Spleen (tissue), 11 donors: Measurements from ENCODE around the gene DEK. TPM values are rescaled to one million over a fixed set of nuclear protein-coding genes. Genes with fewer than 3 reads are reported as not detected.

Experiments
- DNase-seq: peaks from one replicate; pipeline ENCODE4 v3.0.0-alpha.2; 2020
- H3K27ac ChIP-seq, 8 donors: fragments of 200-600 bp; sonication (generic) in 7 of 8; 1 replicate in 4 of 8; 2 replicates in 4 of 8; pipeline versions ENCODE4 v1.5.0 to v1.8.0; 2016 to 2021; ENCODE audit warnings: inconsistent platforms in 4 of 8, mild to moderate bottlenecking in 4 of 8, moderate library complexity in 1 of 8
- H3K27me3 ChIP-seq, 7 donors: fragments of 200-600 bp; sonication (generic) in 6 of 7; replicated peaks in 1 of 7; 1 replicate in 4 of 7; 2 replicates in 3 of 7; pipeline versions ENCODE4 v1.5.0 to v1.8.0; 2016 to 2021; ENCODE audit warnings: inconsistent platforms in 3 of 7, mild to moderate bottlenecking in 1 of 7
- H3K36me3 ChIP-seq, 6 donors: fragments of 200-600 bp; sonication (generic) in 5 of 6; 1 replicate in 4 of 6; 2 replicates in 2 of 6; pipeline versions ENCODE4 v1.5.0 to v1.8.0; 2016 to 2021; ENCODE audit warnings: inconsistent platforms in 2 of 6
- H3K4me1 ChIP-seq, 6 donors: fragments of 200-600 bp; sonication (generic) in 5 of 6; 1 replicate in 3 of 6; 2 replicates in 3 of 6; pipeline versions ENCODE4 v1.5.0 to v1.8.0; 2016 to 2021; ENCODE audit warnings: inconsistent platforms in 3 of 6
- H3K4me3 ChIP-seq, 8 donors: fragments of 200-600 bp; sonication (generic) in 7 of 8; 1 replicate in 4 of 8; 2 replicates in 4 of 8; pipeline versions ENCODE4 v1.5.0 to v1.8.0; 2016 to 2021; ENCODE audit warnings: inconsistent platforms in 4 of 8, mild to moderate bottlenecking in 4 of 8, moderate library complexity in 2 of 8
- H3K9me3 ChIP-seq, 8 donors: fragments of 200-600 bp; sonication (generic) in 7 of 8; 1 replicate in 4 of 8; 2 replicates in 4 of 8; pipeline versions ENCODE4 v1.5.0 to v1.8.0; 2016 to 2021; ENCODE audit warnings: inconsistent platforms in 4 of 8
- CTCF ChIP-seq, 11 experiments: fragments of 200-600 bp in 7 of 11; fragments of 450-650 bp in 4 of 11; sonication (generic) in 4 of 11; IDR thresholded peaks in 8 of 11; conservative IDR thresholded peaks in 3 of 11; 1 replicate in 7 of 11; 2 replicates in 4 of 11; pipeline versions ENCODE4 v1.4.0 to v1.8.0; 2016 to 2021; ENCODE audit warnings: antibody characterized with exemption in 11 of 11, inconsistent platforms in 4 of 11, mild to moderate bottlenecking in 1 of 11
- POLR2A ChIP-seq, 3 donors: fragments of 450-650 bp; IDR thresholded peaks; one replicate each; pipeline ENCODE4 v1.5.1; 2017; ENCODE audit warnings: antibody characterized with exemption in 3 of 3, mild to moderate bottlenecking in 1 of 3
- POLR2AphosphoS5 ChIP-seq, 3 donors: sonication (generic); formaldehyde crosslinking; IDR thresholded peaks; one replicate each; pipeline ENCODE4 v1.5.1; 2017; ENCODE audit warnings: antibody characterized with exemption in 3 of 3
- WGBS, 5 donors: extraction: QIAGEN DNeasy Blood & Tissue Kit in 3 of 5; methylation state at CpG; one replicate each; pipeline versions ENCODE4 v1.1.5 to v1.1.7; 2013 to 2018; 5-methylcytosine and 5-hydroxymethylcytosine counted together
- intact Hi-C: fragments of 100-400 bp; cut with DNase I; formaldehyde crosslinking; loops from one replicate; pipeline ENCODE4 v1.15.0; 2023; ENCODE audit warnings: low total_unique reads
- polyA plus RNA-seq, 3 donors: library from polyadenylated mRNA; stranded (reverse); fragments of 200-250 nt; gene quantifications; one replicate each; pipeline ENCODE4 v1.2.1, GENCODE V29; 2013
- total RNA-seq, 7 donors: library from RNA; depleted of rRNA in 3 of 7; stranded (reverse); fragments of >200 nt in 3 of 7; fragmentation: NEBNext Ultra II Directional in 4 of 7; extraction: Animal tissue kit (Norgen Biotek cat#: 25700) in 4 of 7; gene quantifications; one replicate each; pipeline versions ENCODE4 v1.1.0 to v1.2.1, GENCODE V29; 2016 to 2021
- donor health status: healthy with polysubstance abuse.
- donor health status: DM: no; HTN: no; CAD: no; lungs with moderate emphysema.
- donor health status: DM: no; HTN: no; CAD: no.
- donor health status: Bipolar disorder and iron deficiency.
- donor health status: healthy.
- donor health status: DM: no; HTN: no; CAD: no.
- donor health status: DM: yes; HTN: yes; CAD: no.

The DEK gene
- total and polyA plus RNA-seq, 10 donors, result 27.4 to 133 (median 73.9) TPM

GRCh38 chr6:18215436-18215835 lies 48.9 kb downstream of the DEK start:
- Histone ChIP-seq H3K9me3 (no peaks in the 10 kb centered on the region), H3K27me3 (no peaks in the 10 kb centered on the region), H3K4me1 (peaks cover 0 to 30% (median 16%) of the 10 kb centered on the region in 6 donors), H3K36me3 (peaks cover 0 to 98% (median 37%) of the 10 kb centered on the region in 6 donors), H3K4me3 (peak overlapping the region in 1 of 8 donors; percentile 21), H3K27ac (peak overlapping the region in 7 of 8 donors; percentile 29 to 83 (median 51))
- intact Hi-C loops, result no loop called here
- TF ChIP-seq CTCF (IDR thresholded peaks at IDR 0.05 in 8 of 11, conservative IDR thresholded peaks at IDR 0.05 in 3 of 11), result no peak
- TF ChIP-seq POLR2AphosphoS5 (IDR thresholded peaks at IDR 0.05), result no peak
- no peak for TF ChIP-seq POLR2A (IDR thresholded peaks at IDR 0.05)
- no peak for DNase-seq
- 30 to 40% (median 39%) methylated on average over 7 of the region's 7 CpGs for WGBS, 5 donors

- TF ChIP-seq POLR2A (IDR thresholded peaks at IDR 0.05) (no peak), POLR2AphosphoS5 (IDR thresholded peaks at IDR 0.05) (no peak), CTCF (IDR thresholded peaks at IDR 0.05 in 8 of 11, conservative IDR thresholded peaks at IDR 0.05 in 3 of 11) (no peak)
- WGBS, 5 donors, result 57 to 76% (median 67%) methylated on average over 4 of the region's 4 CpGs
- H3K4me3 ChIP-seq, result no peak overlapping the region
- peaks cover 0 to 98% (median 39%) of the 10 kb centered on the region in 6 donors for H3K36me3 ChIP-seq
- intact Hi-C loops, result no loop called here
- no peak for DNase-seq
- H3K4me1 ChIP-seq, result peaks cover 0 to 30% (median 16%) of the 10 kb centered on the region in 6 donors
- H3K9me3 ChIP-seq, result no peaks in the 10 kb centered on the region
- no peaks in the 10 kb centered on the region for H3K27me3 ChIP-seq
- H3K27ac ChIP-seq, result peak overlapping the region in 2 of 8 donors; percentile 73 to 83
These were observed 50.3 kb downstream of the DEK start for GRCh38 chr6:18214003-18214402.

GRCh38 chr6:18213439-18213838 lies 50.9 kb downstream of the DEK start:
- H3K9me3 ChIP-seq, result no peaks in the 10 kb centered on the region
- peak overlapping the region in 1 of 8 donors; percentile 83 for H3K27ac ChIP-seq
- peaks cover 0 to 96% (median 35%) of the 10 kb centered on the region in 6 donors for H3K36me3 ChIP-seq
- intact Hi-C loops, result no loop called here
- TF ChIP-seq CTCF (IDR thresholded peaks at IDR 0.05 in 8 of 11, conservative IDR thresholded peaks at IDR 0.05 in 3 of 11) (no peak), POLR2A (IDR thresholded peaks at IDR 0.05) (no peak), POLR2AphosphoS5 (IDR thresholded peaks at IDR 0.05) (no peak)
- DNase-seq, result no peak
- H3K4me1 ChIP-seq, result peaks cover 0 to 30% (median 16%) of the 10 kb centered on the region in 6 donors
- 86 to 93% (median 88%) methylated on average over 9 of the region's 9 CpGs for WGBS, 5 donors
- no peak overlapping the region for H3K4me3 ChIP-seq
- H3K27me3 ChIP-seq, result no peaks in the 10 kb centered on the region

- intact Hi-C loops, result no loop called here
- Histone ChIP-seq H3K4me1 (peaks cover 0 to 30% (median 16%) of the 10 kb centered on the region in 6 donors), H3K4me3 (no peak overlapping the region), H3K27me3 (no peaks in the 10 kb centered on the region), H3K9me3 (no peaks in the 10 kb centered on the region), H3K36me3 (peaks cover 0 to 96% (median 31%) of the 10 kb centered on the region in 6 donors), H3K27ac (no peak overlapping the region)
- 80 to 89% (median 86%) methylated on average over 4 of the region's 4 CpGs for WGBS, 5 donors
- DNase-seq, result no peak
- TF ChIP-seq POLR2A (IDR thresholded peaks at IDR 0.05) (no peak), POLR2AphosphoS5 (IDR thresholded peaks at IDR 0.05) (no peak), CTCF (IDR thresholded peaks at IDR 0.05 in 8 of 11, conservative IDR thresholded peaks at IDR 0.05 in 3 of 11) (no peak)
These were observed 52.1 kb downstream of the DEK start for GRCh38 chr6:18212231-18212630.
